Liver (tissue), 3 donors: ENCODE results near the gene BTN1A1.

Experiments used
- CTCF ChIP-seq: fragments of 150-350 bp; IDR thresholded peaks from 2 replicates; pipeline ENCODE4 v1.5.1; 2017; ENCODE audit warnings: improper control_type of control experiment, low read depth, low read length; ENCODE audit not compliant: missing input control
- NR2F2 ChIP-seq: IDR thresholded peaks from 2 replicates; pipeline ENCODE4 v1.6.1; 2016; ENCODE audit warnings: antibody characterized with exemption
- RAD21 ChIP-seq, 2 donors: IDR thresholded peaks; 2 replicates each; pipeline ENCODE4 v1.6.1; 2016; ENCODE audit warnings: antibody characterized with exemption in 2 of 2, mild to moderate bottlenecking in 2 of 2
- donor health status: healthy.
- donor health status: healthy.

DNA sequence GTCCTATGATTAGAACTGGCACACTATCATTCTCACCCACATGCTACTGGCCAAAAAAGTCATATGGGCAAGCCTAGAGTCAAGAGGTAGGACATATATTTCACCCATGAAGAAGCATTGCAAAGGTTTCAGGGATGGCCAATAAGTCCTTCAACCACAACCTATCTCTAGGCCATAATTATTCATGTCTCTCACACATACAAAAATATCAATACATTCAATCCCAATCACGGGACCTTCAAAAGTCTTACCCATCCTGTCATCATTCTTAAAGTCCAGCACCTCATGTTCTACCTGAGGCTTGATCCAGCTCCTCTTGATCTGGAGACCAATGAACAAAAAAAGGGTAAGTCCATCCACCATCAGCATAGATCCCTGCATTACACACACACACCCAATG, 12.6 kb upstream of the BTN1A1 start:
- TF ChIP-seq CTCF (no peak), RAD21 (IDR thresholded peaks at IDR 0.05) (no peak), NR2F2 (no peak)
